ENCODE data around the gene MAG. TPM values are rescaled to one million over a fixed set of nuclear protein-coding genes. Genes with fewer than 3 reads are reported as not detected.

Gene MAG
- total RNA-seq, 1 experiment from 2014 or later: 0.46 TPM

DNA sequence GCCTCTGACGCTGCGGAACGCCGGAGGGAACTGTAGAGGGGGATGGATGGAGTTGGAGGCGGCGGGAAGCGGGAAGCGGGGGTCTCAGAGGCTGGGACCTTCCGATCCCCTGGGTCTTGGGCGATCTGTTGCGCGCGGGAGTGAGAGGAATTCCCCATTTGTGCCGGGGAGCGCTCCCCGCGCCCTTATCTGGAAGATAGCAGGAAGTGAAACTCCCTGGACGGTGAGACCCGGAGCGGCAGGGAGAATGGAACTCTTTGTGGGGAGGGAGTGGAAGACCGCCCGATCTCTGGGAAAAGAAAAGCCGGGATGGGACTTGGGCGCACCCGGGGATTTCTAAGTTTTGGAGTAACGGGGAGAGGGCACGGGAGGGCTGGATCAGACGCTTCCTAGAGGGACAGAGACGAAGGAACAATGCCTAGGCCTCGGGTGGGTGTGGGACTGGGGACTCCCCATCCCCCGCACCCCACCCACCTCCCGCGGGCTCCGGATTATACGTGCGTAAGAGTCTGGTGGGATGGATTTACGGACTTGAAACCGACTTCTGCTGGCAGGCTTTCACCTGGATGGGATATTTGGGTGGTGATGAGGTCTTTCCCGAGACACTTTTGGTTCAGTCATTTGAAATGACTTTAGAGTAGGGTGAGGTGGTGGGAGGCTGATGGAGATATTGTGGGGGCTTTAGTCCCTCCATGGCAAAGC lies 42.7 kb upstream of the MAG start:
- Mint-ChIP-seq H3K4me3 (peak overlapping the region; percentile 98), H3K36me3 (peaks cover 45% of the 10 kb centered on the region)
- ATAC-seq: no peak
- TF ChIP-seq, protein P1, sequence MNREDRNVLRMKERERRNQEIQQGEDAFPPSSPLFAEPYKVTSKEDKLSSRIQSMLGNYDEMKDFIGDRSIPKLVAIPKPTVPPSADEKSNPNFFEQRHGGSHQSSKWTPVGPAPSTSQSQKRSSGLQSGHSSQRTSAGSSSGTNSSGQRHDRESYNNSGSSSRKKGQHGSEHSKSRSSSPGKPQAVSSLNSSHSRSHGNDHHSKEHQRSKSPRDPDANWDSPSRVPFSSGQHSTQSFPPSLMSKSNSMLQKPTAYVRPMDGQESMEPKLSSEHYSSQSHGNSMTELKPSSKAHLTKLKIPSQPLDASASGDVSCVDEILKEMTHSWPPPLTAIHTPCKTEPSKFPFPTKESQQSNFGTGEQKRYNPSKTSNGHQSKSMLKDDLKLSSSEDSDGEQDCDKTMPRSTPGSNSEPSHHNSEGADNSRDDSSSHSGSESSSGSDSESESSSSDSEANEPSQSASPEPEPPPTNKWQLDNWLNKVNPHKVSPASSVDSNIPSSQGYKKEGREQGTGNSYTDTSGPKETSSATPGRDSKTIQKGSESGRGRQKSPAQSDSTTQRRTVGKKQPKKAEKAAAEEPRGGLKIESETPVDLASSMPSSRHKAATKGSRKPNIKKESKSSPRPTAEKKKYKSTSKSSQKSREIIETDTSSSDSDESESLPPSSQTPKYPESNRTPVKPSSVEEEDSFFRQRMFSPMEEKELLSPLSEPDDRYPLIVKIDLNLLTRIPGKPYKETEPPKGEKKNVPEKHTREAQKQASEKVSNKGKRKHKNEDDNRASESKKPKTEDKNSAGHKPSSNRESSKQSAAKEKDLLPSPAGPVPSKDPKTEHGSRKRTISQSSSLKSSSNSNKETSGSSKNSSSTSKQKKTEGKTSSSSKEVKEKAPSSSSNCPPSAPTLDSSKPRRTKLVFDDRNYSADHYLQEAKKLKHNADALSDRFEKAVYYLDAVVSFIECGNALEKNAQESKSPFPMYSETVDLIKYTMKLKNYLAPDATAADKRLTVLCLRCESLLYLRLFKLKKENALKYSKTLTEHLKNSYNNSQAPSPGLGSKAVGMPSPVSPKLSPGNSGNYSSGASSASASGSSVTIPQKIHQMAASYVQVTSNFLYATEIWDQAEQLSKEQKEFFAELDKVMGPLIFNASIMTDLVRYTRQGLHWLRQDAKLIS (CRISPR knock-in tag; IDR thresholded peaks at IDR 0.05; ENCODE audit: borderline replicate concordance): no peak
- TF ChIP-seq ZNF138 (CRISPR knock-in tag; conservative IDR thresholded peaks at IDR 0.05) (0 out of 2 replicates have a peak, but pooled peaks have one; percentile 23), CREB1 (CRISPR knock-in tag; IDR thresholded peaks at IDR 0.05) (no peak), NFE2L1 (CRISPR knock-in tag; IDR thresholded peaks at IDR 0.05) (no peak), SP1 (CRISPR knock-in tag; conservative IDR thresholded peaks at IDR 0.05) (no peak), TEAD4 (CRISPR knock-in tag; IDR thresholded peaks at IDR 0.05) (no peak), CBFB (CRISPR knock-in tag; IDR thresholded peaks at IDR 0.05; ENCODE audit: low read depth) (no peak), ZNF671 (CRISPR knock-in tag; IDR thresholded peaks at IDR 0.05) (no peak)
- TF ChIP-seq, protein P2, sequence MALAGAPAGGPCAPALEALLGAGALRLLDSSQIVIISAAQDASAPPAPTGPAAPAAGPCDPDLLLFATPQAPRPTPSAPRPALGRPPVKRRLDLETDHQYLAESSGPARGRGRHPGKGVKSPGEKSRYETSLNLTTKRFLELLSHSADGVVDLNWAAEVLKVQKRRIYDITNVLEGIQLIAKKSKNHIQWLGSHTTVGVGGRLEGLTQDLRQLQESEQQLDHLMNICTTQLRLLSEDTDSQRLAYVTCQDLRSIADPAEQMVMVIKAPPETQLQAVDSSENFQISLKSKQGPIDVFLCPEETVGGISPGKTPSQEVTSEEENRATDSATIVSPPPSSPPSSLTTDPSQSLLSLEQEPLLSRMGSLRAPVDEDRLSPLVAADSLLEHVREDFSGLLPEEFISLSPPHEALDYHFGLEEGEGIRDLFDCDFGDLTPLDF (CRISPR knock-in tag; IDR thresholded peaks at IDR 0.05): no peak
- TF ChIP-seq, protein P3, sequence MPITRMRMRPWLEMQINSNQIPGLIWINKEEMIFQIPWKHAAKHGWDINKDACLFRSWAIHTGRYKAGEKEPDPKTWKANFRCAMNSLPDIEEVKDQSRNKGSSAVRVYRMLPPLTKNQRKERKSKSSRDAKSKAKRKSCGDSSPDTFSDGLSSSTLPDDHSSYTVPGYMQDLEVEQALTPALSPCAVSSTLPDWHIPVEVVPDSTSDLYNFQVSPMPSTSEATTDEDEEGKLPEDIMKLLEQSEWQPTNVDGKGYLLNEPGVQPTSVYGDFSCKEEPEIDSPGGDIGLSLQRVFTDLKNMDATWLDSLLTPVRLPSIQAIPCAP (CRISPR knock-in tag; IDR thresholded peaks at IDR 0.05): no peak
- TF ChIP-seq, protein P4, sequence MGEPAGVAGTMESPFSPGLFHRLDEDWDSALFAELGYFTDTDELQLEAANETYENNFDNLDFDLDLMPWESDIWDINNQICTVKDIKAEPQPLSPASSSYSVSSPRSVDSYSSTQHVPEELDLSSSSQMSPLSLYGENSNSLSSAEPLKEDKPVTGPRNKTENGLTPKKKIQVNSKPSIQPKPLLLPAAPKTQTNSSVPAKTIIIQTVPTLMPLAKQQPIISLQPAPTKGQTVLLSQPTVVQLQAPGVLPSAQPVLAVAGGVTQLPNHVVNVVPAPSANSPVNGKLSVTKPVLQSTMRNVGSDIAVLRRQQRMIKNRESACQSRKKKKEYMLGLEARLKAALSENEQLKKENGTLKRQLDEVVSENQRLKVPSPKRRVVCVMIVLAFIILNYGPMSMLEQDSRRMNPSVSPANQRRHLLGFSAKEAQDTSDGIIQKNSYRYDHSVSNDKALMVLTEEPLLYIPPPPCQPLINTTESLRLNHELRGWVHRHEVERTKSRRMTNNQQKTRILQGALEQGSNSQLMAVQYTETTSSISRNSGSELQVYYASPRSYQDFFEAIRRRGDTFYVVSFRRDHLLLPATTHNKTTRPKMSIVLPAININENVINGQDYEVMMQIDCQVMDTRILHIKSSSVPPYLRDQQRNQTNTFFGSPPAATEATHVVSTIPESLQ (CRISPR knock-in tag; IDR thresholded peaks at IDR 0.05): no peak
- TF ChIP-seq, protein P5, sequence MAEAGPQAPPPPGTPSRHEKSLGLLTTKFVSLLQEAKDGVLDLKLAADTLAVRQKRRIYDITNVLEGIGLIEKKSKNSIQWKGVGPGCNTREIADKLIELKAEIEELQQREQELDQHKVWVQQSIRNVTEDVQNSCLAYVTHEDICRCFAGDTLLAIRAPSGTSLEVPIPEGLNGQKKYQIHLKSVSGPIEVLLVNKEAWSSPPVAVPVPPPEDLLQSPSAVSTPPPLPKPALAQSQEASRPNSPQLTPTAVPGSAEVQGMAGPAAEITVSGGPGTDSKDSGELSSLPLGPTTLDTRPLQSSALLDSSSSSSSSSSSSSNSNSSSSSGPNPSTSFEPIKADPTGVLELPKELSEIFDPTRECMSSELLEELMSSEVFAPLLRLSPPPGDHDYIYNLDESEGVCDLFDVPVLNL (CRISPR knock-in tag; IDR thresholded peaks at IDR 0.05; ENCODE audit: borderline replicate concordance, low read depth): no peak
- TF ChIP-seq, protein P6, sequence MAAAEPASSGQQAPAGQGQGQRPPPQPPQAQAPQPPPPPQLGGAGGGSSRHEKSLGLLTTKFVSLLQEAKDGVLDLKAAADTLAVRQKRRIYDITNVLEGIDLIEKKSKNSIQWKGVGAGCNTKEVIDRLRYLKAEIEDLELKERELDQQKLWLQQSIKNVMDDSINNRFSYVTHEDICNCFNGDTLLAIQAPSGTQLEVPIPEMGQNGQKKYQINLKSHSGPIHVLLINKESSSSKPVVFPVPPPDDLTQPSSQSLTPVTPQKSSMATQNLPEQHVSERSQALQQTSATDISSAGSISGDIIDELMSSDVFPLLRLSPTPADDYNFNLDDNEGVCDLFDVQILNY (CRISPR knock-in tag; IDR thresholded peaks at IDR 0.05): peak; percentile 15
- TF ChIP-seq, protein P7, sequence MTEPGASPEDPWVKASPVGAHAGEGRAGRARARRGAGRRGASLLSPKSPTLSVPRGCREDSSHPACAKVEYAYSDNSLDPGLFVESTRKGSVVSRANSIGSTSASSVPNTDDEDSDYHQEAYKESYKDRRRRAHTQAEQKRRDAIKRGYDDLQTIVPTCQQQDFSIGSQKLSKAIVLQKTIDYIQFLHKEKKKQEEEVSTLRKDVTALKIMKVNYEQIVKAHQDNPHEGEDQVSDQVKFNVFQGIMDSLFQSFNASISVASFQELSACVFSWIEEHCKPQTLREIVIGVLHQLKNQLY (CRISPR knock-in tag; IDR thresholded peaks at IDR 0.05): 0 out of 2 replicates have a peak, but pooled peaks have one; percentile 5
- TF ChIP-seq, protein P8, sequence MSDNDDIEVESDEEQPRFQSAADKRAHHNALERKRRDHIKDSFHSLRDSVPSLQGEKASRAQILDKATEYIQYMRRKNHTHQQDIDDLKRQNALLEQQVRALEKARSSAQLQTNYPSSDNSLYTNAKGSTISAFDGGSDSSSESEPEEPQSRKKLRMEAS (CRISPR knock-in tag; IDR thresholded peaks at IDR 0.05): no peak; the same call in 1 of the 2 replicates
- TF ChIP-seq, protein P9, sequence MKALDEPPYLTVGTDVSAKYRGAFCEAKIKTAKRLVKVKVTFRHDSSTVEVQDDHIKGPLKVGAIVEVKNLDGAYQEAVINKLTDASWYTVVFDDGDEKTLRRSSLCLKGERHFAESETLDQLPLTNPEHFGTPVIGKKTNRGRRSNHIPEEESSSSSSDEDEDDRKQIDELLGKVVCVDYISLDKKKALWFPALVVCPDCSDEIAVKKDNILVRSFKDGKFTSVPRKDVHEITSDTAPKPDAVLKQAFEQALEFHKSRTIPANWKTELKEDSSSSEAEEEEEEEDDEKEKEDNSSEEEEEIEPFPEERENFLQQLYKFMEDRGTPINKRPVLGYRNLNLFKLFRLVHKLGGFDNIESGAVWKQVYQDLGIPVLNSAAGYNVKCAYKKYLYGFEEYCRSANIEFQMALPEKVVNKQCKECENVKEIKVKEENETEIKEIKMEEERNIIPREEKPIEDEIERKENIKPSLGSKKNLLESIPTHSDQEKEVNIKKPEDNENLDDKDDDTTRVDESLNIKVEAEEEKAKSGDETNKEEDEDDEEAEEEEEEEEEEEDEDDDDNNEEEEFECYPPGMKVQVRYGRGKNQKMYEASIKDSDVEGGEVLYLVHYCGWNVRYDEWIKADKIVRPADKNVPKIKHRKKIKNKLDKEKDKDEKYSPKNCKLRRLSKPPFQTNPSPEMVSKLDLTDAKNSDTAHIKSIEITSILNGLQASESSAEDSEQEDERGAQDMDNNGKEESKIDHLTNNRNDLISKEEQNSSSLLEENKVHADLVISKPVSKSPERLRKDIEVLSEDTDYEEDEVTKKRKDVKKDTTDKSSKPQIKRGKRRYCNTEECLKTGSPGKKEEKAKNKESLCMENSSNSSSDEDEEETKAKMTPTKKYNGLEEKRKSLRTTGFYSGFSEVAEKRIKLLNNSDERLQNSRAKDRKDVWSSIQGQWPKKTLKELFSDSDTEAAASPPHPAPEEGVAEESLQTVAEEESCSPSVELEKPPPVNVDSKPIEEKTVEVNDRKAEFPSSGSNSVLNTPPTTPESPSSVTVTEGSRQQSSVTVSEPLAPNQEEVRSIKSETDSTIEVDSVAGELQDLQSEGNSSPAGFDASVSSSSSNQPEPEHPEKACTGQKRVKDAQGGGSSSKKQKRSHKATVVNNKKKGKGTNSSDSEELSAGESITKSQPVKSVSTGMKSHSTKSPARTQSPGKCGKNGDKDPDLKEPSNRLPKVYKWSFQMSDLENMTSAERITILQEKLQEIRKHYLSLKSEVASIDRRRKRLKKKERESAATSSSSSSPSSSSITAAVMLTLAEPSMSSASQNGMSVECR (CRISPR knock-in tag; IDR thresholded peaks at IDR 0.05; ENCODE audit: borderline replicate concordance): no peak
- TF ChIP-seq, protein P10, sequence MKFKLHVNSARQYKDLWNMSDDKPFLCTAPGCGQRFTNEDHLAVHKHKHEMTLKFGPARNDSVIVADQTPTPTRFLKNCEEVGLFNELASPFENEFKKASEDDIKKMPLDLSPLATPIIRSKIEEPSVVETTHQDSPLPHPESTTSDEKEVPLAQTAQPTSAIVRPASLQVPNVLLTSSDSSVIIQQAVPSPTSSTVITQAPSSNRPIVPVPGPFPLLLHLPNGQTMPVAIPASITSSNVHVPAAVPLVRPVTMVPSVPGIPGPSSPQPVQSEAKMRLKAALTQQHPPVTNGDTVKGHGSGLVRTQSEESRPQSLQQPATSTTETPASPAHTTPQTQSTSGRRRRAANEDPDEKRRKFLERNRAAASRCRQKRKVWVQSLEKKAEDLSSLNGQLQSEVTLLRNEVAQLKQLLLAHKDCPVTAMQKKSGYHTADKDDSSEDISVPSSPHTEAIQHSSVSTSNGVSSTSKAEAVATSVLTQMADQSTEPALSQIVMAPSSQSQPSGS (CRISPR knock-in tag; IDR thresholded peaks at IDR 0.05; ENCODE audit: borderline replicate concordance, low read depth): no peak

More for the DNA sequence above, 42.7 kb upstream of the MAG start:
- DNase-seq (ENCODE audit: low spot score): no peak
- H3K9me3 Mint-ChIP-seq: no peaks in the 10 kb centered on the region
- H3K27me3 Mint-ChIP-seq (ENCODE audit: low read depth): no peaks in the 10 kb centered on the region
- CTCF ChIA-PET: interaction anchor here (1.0 to 1.5 kb wide), 2 partner anchors 134 to 194 kb away, joined by 3 to 4 read pairs; no protein-coding TSS in a partner anchor
- H3K4me1 Mint-ChIP-seq: peaks cover 43% of the 10 kb centered on the region
- POLR2A ChIA-PET: no interaction called here
- peak overlapping the region; percentile 100 for H3K27ac Mint-ChIP-seq
